Tibial nerve (tissue), 4 donors: ENCODE results near the gene ANK2. TPM values are rescaled to one million over a fixed set of nuclear protein-coding genes. Genes with fewer than 3 reads are reported as not detected.

Experiments
- DNase-seq, 2 donors: peaks; one replicate each; pipeline ENCODE4 v3.0.0-alpha.2; 2019; ENCODE audit warnings: low spot score in 2 of 2
- H3K27ac ChIP-seq, 4 donors: fragments of 200-600 bp; sonication (generic) in 3 of 4; one replicate each; pipeline ENCODE4 v1.5.1; 2017 to 2019; ENCODE audit warnings: mild to moderate bottlenecking in 1 of 4
- H3K27me3 ChIP-seq, 2 donors: fragments of 200-600 bp; sonication (generic) in 1 of 2; one replicate each; pipeline versions ENCODE4 v1.5.1 to v1.6.0; 2017 to 2019
- H3K36me3 ChIP-seq, 3 donors: fragments of 200-600 bp; sonication (generic); one replicate each; pipeline ENCODE4 v1.5.1; 2018 to 2019
- H3K4me1 ChIP-seq, 4 donors: fragments of 200-600 bp; sonication (generic) in 3 of 4; one replicate each; pipeline ENCODE4 v1.5.1; 2017 to 2019
- H3K4me3 ChIP-seq, 4 donors: fragments of 200-600 bp; sonication (generic) in 3 of 4; one replicate each; pipeline ENCODE4 v1.5.1; 2017 to 2019; ENCODE audit warnings: mild to moderate bottlenecking in 1 of 4, moderate library complexity in 1 of 4
- H3K9me3 ChIP-seq, 4 donors: fragments of 200-600 bp; sonication (generic) in 3 of 4; one replicate each; pipeline ENCODE4 v1.5.1; 2017 to 2019
- EP300 ChIP-seq, 2 donors: sonication (generic); formaldehyde crosslinking; IDR thresholded peaks; one replicate each; pipeline ENCODE4 v1.6.1; 2017; ENCODE audit warnings: antibody characterized with exemption in 2 of 2, mild to moderate bottlenecking in 1 of 2
- POLR2A ChIP-seq, 2 donors: fragments of 450-650 bp; IDR thresholded peaks; one replicate each; pipeline ENCODE4 v1.6.1; 2017; ENCODE audit warnings: antibody characterized with exemption in 2 of 2, mild to moderate bottlenecking in 2 of 2, moderate library complexity in 2 of 2
- WGBS, 2 donors: methylation state at CpG; one replicate each; pipeline ENCODE4 v1.1.5; 2018; 5-methylcytosine and 5-hydroxymethylcytosine counted together
- small RNA-seq: library from RNA; depleted of rRNA; stranded (forward); fragments of <200 nt; gene quantifications from one replicate; pipeline ENCODE3, GENCODE V24; 2016
- total RNA-seq, 4 donors: library from RNA; depleted of rRNA; stranded (reverse); fragments of >200 nt; gene quantifications; one replicate each; pipeline ENCODE4 v1.1.0, GENCODE V29; 2016
- TF ChIP-seq, protein P1 (sequence below), 5 experiments: fragments of 200-600 bp in 3 of 5; fragments of 450-650 bp in 2 of 5; sonication (generic) in 3 of 5; IDR thresholded peaks; one replicate each; pipeline ENCODE4 v1.5.1; 2016 to 2019; ENCODE audit warnings: antibody characterized with exemption in 5 of 5, mild to moderate bottlenecking in 3 of 5, moderate library complexity in 2 of 5

Gene ANK2
- total RNA-seq, 4 donors from 2014 or later: 63.9 to 113 (median 87.5) TPM

GRCh38 chr4:113433116-113433515 lies 383.7 kb downstream of the ANK2 start:
- DNase-seq: no peak
- Histone ChIP-seq H3K4me1 (peaks cover 0 to 35% (median 8%) of the 10 kb centered on the region in 4 donors), H3K27me3 (no peaks in the 10 kb centered on the region), H3K27ac (no peak overlapping the region), H3K9me3 (no peaks in the 10 kb centered on the region), H3K4me3 (no peak overlapping the region), H3K36me3 (no peaks in the 10 kb centered on the region)
- 94% methylated on average over 1 of the region's 1 CpG for WGBS, 2 donors
- TF ChIP-seq EP300 (IDR thresholded peaks at IDR 0.05) (no peak), POLR2A (IDR thresholded peaks at IDR 0.05) (no peak)
- TF ChIP-seq, protein P1, sequence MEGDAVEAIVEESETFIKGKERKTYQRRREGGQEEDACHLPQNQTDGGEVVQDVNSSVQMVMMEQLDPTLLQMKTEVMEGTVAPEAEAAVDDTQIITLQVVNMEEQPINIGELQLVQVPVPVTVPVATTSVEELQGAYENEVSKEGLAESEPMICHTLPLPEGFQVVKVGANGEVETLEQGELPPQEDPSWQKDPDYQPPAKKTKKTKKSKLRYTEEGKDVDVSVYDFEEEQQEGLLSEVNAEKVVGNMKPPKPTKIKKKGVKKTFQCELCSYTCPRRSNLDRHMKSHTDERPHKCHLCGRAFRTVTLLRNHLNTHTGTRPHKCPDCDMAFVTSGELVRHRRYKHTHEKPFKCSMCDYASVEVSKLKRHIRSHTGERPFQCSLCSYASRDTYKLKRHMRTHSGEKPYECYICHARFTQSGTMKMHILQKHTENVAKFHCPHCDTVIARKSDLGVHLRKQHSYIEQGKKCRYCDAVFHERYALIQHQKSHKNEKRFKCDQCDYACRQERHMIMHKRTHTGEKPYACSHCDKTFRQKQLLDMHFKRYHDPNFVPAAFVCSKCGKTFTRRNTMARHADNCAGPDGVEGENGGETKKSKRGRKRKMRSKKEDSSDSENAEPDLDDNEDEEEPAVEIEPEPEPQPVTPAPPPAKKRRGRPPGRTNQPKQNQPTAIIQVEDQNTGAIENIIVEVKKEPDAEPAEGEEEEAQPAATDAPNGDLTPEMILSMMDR (IDR thresholded peaks at IDR 0.05): no peak

Small RNAs within 50 kb of the gene (small RNA-seq; reads per million reads assigned to genes)
- gene MIR8082 (not detected), gene RN7SL184P (not detected), gene RNU1-138P (not detected)
